ENCODE data around the gene HOXA3. TPM values are rescaled to one million over a fixed set of nuclear protein-coding genes. Genes with fewer than 3 reads are reported as not detected.

Gene HOXA3
- total and polyA plus RNA-seq, 2 of the 13 experiments (the other 11 are each of a cell fraction or from before 2014, with no cell fraction given) = 2.9 to 4.6 TPM

- Histone ChIP-seq H3K36me3 (replicated peaks in 1 of 2; ENCODE audit: control insufficient read depth in 1 of 2, insufficient read depth in 2 of 2, low read length in 2 of 2) (no peaks in the 10 kb centered on the region), H3K4me1 (ENCODE audit: insufficient read depth, low read length) (peaks cover 22% of the 10 kb centered on the region), H3K4me3 (replicated peaks in 1 of 3; ENCODE audit: insufficient read depth in 1 of 3, low read depth in 2 of 3, low read length in 3 of 3) (no peak overlapping the region), H2AFZ (ENCODE audit: low read length) (no peak overlapping the region), H3K9me3 (ENCODE audit: low read length) (no peaks in the 10 kb centered on the region), H3K4me2 (ENCODE audit: low read depth, low read length) (no peak overlapping the region), H3K9ac (ENCODE audit: insufficient read depth, low read depth, low read length) (no peak overlapping the region), H3K27me3 (ENCODE audit: control insufficient read depth in 1 of 2, insufficient read depth in 2 of 2, low read length in 2 of 2) (peaks cover 2 to 19% of the 10 kb centered on the region in 2 experiments; a peak in 2 of 5 replicates), H3K27ac (ENCODE audit: extremely low read length, insufficient read depth, low read length) (no peak overlapping the region), H3K79me2 (ENCODE audit: insufficient read depth, low read length) (no peaks in the 10 kb centered on the region), H4K20me1 (ENCODE audit: insufficient read depth, low read length) (no peaks in the 10 kb centered on the region)
- ChIA-PET POLR2A (no interaction called here), CTCF (ENCODE audit: low intra/inter-chr PET ratio, low total read pairs) (no interaction called here)
- ATAC-seq (no peak), DNase-seq (ENCODE audit: low spot score) (no peak), FAIRE-seq (no peak)
- TF ChIP-seq CHD4 (IDR thresholded peaks at IDR 0.05; ENCODE audit: borderline replicate concordance, low read length) (no peak), CCDC6 (CRISPR knock-in tag; IDR thresholded peaks at IDR 0.05) (no peak), KDM4B (CRISPR knock-in tag; IDR thresholded peaks at IDR 0.05) (no peak), ZNF280D (CRISPR knock-in tag; IDR thresholded peaks at IDR 0.05) (no peak), MIER3 (CRISPR knock-in tag; IDR thresholded peaks at IDR 0.05; ENCODE audit: borderline replicate concordance) (no peak), ZNF281 (CRISPR knock-in tag; IDR thresholded peaks at IDR 0.05; ENCODE audit: borderline replicate concordance) (no peak), ZNF567 (CRISPR knock-in tag; IDR thresholded peaks at IDR 0.05; ENCODE audit: borderline replicate concordance) (no peak), E2F2 (CRISPR knock-in tag; IDR thresholded peaks at IDR 0.05; ENCODE audit: borderline replicate concordance) (no peak), ATF4 (CRISPR knock-in tag; IDR thresholded peaks at IDR 0.05) (no peak), KMT2B (CRISPR knock-in tag; IDR thresholded peaks at IDR 0.05) (no peak), MIER2 (CRISPR knock-in tag; IDR thresholded peaks at IDR 0.05) (no peak), SYNCRIP (IDR thresholded peaks at IDR 0.05; ENCODE audit: insufficient read depth, low read depth, low read length) (no peak), JUND (CRISPR knock-in tag; IDR thresholded peaks at IDR 0.05) (no peak), KAT2B (IDR thresholded peaks at IDR 0.05; ENCODE audit: borderline replicate concordance, low read depth, low read length) (no peak), RFX5 (IDR thresholded peaks at IDR 0.05; ENCODE audit: low read depth, low read length) (no peak), TBP (CRISPR knock-in tag; IDR thresholded peaks at IDR 0.05) (no peak)
- BruUV-seq (replicated peaks) = no TSS peak
- in situ Hi-C loops (cut with HindIII; ENCODE audit: extremely low pct_ligation_motif_present, low pct_unique_long_range_greater_than_20kb) = no loop called here
- intact Hi-C loops (cut with micrococcal nuclease; ENCODE audit: unreplicated experiment) = no loop called here
- 85% methylated on average over 67 of the region's 68 CpGs for WGBS (ENCODE audit: low lambda C conversion rate)
Measured at GRCh38 chr7:27088002-27088922, 64.1 kb downstream of the HOXA3 start.

All from HepG2 (cell line).